GM18505 (cell line): ENCODE data around the gene FOXE3.

Experiments used
- ATAC-seq: cut with Tn5 transposase; IDR thresholded peaks from one replicate; pipeline ENCODE4 v1.9.1; 2021; ENCODE audit not compliant: unreplicated experiment
- POLR2A ChIP-seq: IDR thresholded peaks from 4 replicates; pipeline ENCODE4 v1.6.1; 2011; ENCODE audit warnings: borderline replicate concordance; ENCODE audit not compliant: insufficient read depth, insufficient read length; ENCODE audit errors: extremely low read depth

The FOXE3 gene

DNA sequence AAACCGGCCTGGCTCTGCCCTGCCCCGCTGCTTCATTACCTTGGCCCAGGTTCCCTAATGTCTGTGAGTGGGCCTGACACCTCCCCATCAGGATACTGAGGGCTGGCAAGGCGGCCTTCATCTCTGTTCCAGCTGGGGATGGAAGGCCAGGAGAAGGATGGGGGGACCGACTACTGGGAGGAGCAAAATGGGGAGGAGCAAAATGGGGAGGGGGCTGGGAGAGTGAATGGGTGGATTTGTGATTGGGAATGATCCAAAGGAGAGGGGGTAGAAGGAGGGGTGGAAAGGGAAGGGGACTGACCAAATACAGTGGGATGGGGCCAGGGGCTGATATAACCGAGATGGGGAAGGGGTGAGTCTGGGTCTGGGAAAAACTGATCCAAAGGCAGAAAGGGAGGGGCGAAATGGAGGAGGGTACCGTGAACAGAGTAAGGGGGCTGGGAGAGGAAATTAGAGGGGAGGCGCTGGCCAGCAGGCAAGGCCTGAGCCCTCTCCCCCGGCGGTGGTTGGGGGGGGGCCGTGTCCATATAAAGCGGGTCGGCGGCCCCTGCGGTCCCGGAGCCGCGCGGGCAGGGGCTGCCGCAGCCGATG lies at the start of gene FOXE3:
TSS of gene FOXE3 (plus strand) at position 558 of the 591 bp plus-strand sequence. CDS start at position 589, 31 bp downstream.
- ATAC-seq = no peak
- no peak for TF ChIP-seq POLR2A

DNA sequence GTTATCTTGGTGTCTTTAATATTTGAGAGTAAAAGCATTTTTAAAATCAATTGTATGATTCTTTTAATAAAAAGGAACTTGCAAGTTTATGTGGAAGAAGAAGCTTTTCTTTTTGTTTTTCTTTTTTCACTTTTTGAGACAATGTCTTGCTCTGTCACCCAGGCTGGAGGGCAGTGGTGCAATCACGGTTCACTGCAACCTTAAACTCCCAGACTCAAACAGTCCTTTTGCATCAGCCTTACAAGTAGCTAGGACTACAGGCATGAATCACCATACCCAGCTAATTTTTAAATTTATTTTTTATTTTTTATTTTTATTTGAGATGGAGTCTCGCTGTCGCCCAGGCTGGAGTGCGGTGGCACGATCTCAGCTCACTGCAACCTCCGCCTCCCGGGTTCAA lies 48.4 kb upstream of the FOXE3 start:
- ATAC-seq = no peak

DNA sequence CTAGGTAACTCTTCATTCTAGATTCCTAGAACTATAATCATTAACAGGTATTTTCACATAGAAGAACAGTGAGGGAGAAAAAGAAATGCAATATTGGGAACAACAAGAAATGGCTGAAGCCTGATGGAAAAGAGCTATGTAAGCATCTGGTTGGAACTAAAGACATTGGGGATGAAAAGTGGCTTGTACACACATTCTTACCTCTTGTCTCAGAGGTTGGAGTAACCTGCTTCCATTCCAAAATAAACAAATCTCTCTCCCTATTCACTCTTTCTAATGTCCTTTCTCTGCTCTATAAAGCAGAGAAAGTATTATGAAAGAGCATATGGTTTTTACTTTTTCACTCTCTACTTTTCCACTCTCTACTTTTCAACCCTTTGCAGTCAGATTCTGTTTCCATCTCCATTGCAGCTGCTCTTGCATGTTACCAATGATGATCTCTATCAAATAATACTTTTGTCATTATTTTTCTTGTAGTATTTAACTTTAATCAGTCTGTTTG lies 45.0 kb upstream of the FOXE3 start:
- no peak for TF ChIP-seq POLR2A
- no peak for ATAC-seq

More for the DNA sequence above, 48.4 kb upstream of the FOXE3 start:
- no peak for TF ChIP-seq POLR2A

DNA sequence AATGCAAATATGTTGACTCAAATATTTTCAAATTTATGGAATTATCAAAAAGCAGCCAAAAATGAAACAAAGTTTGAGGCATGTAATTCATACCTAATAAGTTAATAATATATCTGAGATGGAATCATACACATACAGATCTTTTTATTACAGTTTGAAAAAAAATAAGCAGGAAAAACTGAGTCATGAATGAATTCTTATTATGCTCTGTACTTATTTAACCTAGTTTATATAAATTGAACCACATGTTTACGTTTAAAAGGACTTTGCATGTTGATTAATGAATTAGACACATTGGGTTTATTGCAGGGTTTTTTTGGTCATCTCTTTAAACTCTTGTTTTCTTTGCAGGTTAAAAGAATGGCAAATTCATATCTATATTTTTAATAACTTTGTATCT lies 41.6 kb upstream of the FOXE3 start:
- no peak for TF ChIP-seq POLR2A
- no peak for ATAC-seq

DNA sequence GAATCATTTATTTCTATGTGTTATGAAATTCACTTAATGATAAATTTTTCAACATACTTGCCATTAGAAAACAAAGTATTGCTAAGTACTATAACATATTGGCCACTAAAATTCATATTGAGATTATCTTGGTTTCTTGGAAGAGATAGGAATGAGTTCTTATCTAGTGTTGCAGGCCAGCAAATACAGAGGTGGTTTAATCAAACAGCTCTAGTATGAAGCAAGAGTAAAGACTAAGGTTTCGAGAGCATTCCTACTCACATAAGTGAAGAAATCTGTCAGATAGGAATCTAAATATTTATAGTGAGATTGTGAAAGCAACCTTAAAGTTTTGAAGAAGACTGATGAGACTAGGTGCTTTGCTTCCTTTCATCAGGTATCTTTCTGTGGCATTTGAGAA lies 37.9 kb upstream of the FOXE3 start:
- no peak for ATAC-seq
- TF ChIP-seq POLR2A = no peak

DNA sequence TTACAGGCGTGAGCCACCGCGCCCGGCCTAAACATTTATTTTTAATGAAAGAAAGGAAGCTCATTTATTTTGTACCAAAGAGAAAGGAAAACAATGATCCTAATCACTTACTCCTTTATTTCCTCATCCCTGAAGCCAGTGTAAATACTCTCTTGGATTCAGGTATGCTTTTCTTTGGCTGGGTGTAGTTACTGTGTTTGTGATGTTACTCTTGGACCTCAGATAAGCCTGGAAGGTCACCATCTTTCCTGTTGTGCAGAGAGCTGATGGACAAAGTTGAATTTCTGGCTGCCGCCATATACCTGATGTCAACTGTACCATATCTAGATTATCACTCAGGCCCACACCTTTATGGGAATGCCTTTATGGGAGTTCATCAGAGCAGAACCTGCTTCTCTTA lies 35.4 kb upstream of the FOXE3 start:
- no peak for TF ChIP-seq POLR2A
- no peak for ATAC-seq

DNA sequence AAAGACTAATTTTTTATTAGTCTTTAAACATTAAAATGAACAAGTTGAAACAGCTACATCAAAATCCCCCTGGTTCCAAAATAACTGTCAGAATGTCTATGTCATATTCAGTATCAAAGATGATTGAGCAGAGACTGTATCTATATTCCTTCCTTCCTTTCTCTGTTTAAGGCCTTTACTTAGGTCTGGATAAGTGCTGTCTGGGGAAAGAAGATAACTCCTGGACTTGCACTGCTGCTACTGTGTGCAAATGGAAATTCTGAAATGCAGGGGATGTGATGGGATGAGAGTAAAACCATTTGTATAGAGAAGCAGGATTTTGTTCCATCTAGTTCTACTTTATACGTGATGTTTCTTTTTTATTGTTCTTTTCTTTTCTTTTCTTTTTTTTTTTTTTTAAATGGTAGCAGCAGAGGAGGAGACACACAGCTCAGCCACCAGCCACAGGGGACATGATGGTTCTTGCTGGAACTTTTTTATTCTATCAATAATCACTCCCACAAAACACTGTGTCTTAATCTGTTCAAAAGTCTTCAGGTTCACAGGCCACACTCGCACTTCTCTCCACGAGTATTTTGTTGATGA lies 33.6 kb upstream of the FOXE3 start:
- ATAC-seq = no peak
- TF ChIP-seq POLR2A = no peak

DNA sequence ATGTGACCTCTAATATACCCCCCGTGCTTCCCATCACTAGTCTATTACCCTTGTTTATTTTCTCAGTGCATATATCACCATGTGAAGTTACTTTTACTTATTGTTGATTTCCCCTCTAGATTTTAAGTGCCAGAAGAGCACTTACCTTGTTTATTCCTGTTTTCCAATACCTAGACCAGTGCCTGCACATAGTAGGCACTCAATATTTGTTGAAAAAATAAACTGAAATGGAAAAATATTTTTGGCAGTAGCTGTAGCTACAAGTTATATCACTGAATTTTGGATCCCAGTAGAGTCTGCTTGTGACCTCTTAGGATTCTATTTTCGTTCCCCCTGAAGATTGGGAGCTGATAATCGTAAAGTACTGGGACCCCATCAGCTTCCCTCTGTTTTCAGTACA lies 32.0 kb upstream of the FOXE3 start:
- ATAC-seq = no peak
- TF ChIP-seq POLR2A = no peak

DNA sequence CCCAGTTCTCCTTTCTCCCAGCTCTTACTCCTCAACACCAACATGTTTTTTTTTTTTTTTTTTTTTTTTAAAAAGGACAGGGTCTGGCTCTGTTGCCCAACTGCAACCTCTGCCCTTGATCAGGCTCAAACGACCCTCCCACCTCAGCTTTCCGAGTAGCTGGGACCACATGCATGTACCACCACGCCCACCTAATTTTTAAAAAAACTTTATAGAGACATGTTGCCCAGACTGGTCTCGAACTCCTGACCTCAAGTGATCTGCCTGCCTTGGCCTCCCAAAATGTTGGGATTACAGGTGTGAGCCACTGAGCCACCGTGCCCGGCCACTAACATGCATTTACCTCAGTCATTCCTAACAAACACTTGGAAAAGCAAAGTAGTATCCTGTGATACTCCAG lies 31.1 kb upstream of the FOXE3 start:
- no peak for ATAC-seq
- no peak for TF ChIP-seq POLR2A

DNA sequence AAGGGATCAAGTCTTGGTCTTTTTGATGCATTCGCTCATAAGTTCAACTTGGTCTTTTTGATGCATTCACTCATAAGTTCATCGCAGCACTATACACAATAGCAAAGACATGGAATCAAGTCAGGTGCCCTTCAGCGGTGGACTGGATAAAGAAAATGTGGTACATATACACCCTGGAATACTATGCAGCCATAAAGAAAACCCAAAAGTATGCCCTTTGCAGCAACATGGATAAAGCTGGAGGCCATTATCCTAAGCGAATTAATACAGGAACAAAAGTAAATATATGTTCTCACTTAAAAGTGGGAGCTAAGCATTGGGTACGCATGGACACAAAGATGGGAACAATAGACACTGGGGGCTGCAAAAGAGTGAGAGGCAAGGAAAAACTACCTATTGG lies 29.8 kb upstream of the FOXE3 start:
- no peak for TF ChIP-seq POLR2A
- ATAC-seq = no peak

DNA sequence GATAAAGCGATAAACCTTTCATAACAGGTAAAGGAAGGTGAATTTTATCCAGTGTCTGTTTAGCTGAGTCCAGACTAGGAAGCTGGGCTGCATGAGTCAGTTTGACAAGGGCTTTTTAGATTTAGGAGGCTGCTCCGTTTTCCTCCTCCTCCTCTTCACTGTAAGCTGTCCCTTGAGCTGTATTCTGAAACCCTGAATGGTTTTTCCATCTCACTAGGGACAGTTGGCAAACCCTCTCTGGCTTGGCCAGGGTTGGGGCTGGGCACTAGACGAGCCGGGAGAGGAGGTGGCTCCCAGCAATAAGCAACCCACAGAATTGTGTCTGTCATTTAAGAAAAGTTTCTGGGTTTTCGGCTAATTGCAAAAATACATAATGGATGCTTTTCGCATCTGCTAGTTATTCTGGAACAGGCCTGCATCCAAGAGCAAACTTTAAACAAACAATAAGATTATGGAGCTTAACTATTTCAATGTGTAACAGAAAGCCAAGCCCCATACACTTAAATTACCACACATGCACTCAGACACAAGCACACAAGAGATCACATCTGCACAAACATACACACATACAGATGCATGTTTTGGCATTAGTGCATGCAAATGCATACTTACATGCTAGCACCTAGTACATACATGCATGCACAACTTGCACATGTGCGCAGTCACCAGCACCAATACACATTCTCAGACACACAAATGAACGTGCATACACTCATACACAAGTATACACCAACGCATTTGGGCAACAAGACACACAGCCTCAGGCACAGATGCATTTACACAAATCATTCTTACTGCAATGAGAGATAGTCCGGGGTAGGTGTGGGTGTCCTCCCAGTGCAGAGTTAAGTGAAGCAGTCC lies 27.8 kb upstream of the FOXE3 start:
- no peak for TF ChIP-seq POLR2A
- no peak for ATAC-seq

DNA sequence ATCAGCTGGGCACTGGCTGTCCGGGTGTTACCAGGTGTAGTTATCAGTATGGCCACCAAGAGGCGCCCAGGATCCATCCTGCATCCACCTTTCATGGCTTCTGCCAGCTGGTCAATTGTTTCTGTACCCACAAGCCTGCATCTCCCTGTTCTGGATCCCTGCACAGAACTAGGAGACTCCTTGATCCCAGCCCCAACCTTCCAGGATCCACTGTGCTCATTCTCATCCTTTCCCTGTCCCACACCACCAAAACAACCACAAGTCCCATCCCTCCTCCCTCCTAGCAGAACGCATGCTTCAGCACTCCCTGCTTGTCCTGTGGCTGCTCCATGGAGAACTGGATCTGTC lies 27.2 kb upstream of the FOXE3 start:
- TF ChIP-seq POLR2A = no peak
- ATAC-seq = no peak

DNA sequence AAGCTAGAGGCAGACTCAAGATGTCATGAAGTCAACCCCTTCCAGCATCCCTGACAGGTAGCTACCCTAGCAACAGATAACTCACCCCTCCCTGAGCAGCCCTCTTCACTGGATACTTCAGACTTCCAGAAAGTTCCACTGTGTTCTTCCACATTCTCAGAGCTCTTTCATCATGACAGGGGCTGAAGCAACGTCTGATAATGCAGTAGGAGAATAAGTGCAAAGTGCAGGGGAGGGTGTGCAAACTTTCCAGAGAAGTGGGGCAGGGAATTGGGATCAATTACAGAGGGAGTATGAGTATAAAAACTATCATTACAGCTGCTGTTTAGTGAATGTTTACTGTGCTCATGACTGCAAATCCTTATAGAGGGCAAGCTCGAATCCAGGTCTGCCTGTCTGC lies 26.4 kb upstream of the FOXE3 start:
- no peak for ATAC-seq
- TF ChIP-seq POLR2A = no peak

DNA sequence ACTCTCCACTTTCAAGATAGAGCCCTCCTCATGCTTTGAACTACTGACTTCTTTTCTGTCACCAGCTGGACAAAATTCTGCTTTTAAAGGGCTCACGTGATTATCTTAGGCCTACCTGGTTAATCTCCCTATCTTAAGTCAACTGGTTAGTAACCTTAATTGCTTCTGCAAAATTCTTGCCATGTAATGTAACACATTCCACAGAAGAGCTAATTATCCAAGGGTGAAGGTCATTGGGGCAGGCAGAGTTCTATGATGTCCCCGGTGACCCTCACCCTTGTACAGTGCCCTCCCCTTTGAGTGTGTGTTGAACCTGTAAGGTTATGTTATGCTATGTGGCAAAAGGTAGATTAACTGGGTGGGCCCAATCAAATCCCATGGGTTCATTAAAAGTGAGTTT lies 25.2 kb upstream of the FOXE3 start:
- no peak for TF ChIP-seq POLR2A
- no peak for ATAC-seq

DNA sequence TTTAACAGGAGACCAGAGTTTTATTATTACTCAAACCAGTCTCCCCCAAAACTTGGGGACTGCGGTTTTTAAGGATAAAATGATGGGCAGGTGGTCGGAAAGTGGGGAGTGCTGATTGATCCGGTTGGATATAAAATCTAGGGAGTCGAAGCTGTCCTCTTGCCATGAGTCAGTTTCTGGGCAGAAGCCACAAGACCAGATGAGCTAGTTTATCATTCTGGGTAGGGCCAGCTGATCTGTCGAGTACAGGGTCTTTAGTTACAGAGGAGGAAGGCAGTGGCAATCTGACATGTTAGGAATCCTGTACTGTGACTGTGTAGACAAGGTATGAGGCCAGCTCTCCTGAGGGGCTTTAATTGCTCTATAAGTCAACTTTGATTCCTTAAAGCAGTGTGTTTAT lies 22.9 kb upstream of the FOXE3 start:
- ATAC-seq = no peak
- no peak for TF ChIP-seq POLR2A

DNA sequence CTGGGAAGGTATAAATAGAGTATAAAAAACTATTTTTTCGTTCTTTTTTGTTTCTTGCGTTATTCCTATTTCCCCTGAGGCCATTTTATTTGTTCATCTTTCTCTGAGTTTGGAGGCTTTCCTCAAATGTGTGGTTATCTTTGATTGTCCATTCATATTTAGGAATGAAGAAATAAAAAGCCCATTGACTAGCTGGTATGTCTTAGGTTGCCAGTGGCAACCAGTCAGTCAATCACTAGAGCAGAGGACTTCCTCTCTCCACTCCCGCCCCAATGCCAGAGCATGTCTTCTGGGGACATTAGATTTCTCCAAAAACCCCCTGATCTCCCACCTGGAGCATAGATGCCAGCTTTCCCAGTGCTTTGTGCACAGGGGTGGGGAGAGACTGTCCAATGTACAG lies 20.7 kb upstream of the FOXE3 start:
- ATAC-seq = no peak

More for the DNA sequence above, 20.7 kb upstream of the FOXE3 start:
- no peak for TF ChIP-seq POLR2A
